GM23248 (cell line): ENCODE data around the gene CAMTA1.

Experiments used
- EZH2 ChIP-seq: fragments of 200-600 bp; sonication (generic); IDR thresholded peaks from 2 replicates; pipeline ENCODE4 v1.6.1; 2018; ENCODE audit warnings: antibody characterized with exemption, mild to moderate bottlenecking; ENCODE audit not compliant: insufficient read depth, poor library complexity, severe bottlenecking
- EZH2phosphoT487 ChIP-seq: fragments of 200-600 bp; sonication (generic); IDR thresholded peaks from 2 replicates; pipeline ENCODE4 v1.6.1; 2018; ENCODE audit warnings: antibody characterized with exemption, moderate library complexity, mild to moderate bottlenecking, low read depth; ENCODE audit not compliant: insufficient read depth

DNA sequence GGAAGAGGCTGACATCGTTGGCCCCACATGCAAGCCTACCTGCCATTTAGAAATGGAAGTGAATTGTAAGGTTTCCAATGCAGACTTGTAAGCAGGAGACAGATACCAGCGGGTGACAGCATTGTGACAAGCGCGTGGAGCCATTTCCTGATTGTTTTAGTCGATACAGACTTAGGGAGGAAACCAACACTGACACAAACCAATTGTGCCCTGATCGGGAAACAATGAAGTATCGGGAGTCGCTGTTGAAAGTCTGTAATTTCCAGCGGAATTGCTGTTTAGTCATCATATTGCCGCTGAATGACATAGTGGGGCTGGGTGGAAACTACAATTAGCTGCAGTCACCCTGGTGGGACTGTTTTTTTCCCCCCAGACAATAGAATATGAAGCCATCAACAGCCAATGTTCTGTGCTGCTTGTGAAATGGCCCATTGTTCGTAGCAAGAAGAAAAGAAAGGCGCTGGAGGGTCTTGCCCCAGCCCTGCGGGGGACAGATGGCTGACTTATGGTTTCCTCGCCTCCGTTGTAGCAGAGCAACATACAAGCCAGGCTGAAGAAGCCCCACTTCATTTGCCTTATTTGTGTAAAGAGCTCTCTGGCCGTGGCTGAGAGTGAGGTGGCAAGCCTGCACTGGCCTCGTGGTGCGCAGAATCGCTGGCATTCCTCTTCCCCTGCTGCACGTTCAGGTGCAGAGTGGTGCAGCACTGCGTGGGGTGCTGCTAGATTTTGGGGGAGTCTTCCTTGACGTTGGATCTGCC, 462.7 kb downstream of the CAMTA1 start:
- TF ChIP-seq EZH2phosphoT487 (no peak), EZH2 (no peak)
